Stimulated activated CD8-positive, alpha-beta memory T cell treated with anti-CD3 and anti-CD28 coated beads, Interleukin-7, amount 100 ng/mL, for 1 hour (primary cell): Measurements from ENCODE around the gene TAF1L.
"Not testable (repeated sequence)": the region's sequence is repeated elsewhere in the genome, so short reads cannot be mapped to it uniquely, and the experiment has no call there.

ENCODE experiments used
- DNase-seq, 2 donors: peaks; one replicate each; pipeline ENCODE4 v3.0.0-alpha.2; 2020; ENCODE audit warnings: low read depth in 2 of 2

Gene TAF1L

GRCh38 chr9:32635362-32635761, at the start of gene TAF1L:
Gene TAF1L (minus strand): TSS chr9:32635669. CDS start chr9:32635579, 90 bp downstream.
- no peak for DNase-seq

GRCh38 chr9:32681751-32682150, 46.3 kb upstream of the TAF1L start:
- DNase-seq: no peak

- no peak for DNase-seq
Observed at GRCh38 chr9:32677931-32678330, 42.5 kb upstream of the TAF1L start.

GRCh38 chr9:32672469-32672868, 37.0 kb upstream of the TAF1L start:
- DNase-seq: no peak

GRCh38 chr9:32671333-32671732, 35.9 kb upstream of the TAF1L start:
- no peak for DNase-seq

GRCh38 chr9:32665101-32665500, 29.6 kb upstream of the TAF1L start:
- no peak for DNase-seq

- no peak for DNase-seq
Observed at GRCh38 chr9:32663741-32664140, 28.3 kb upstream of the TAF1L start.

GRCh38 chr9:32647671-32648070, 12.2 kb upstream of the TAF1L start:
- no peak for DNase-seq

GRCh38 chr9:32644698-32645097, 9.2 kb upstream of the TAF1L start:
- DNase-seq: no peak

GRCh38 chr9:32633151-32633550, 2.3 kb downstream of the TAF1L start:
- not testable (repeated sequence) for DNase-seq

GRCh38 chr9:32631991-32632390, 3.5 kb downstream of the TAF1L start:
- no peak for DNase-seq

GRCh38 chr9:32627394-32627954, 8.0 kb downstream of the TAF1L start:
- DNase-seq: no peak

GRCh38 chr9:32625320-32625719, 10.1 kb downstream of the TAF1L start:
- no peak for DNase-seq

- no peak for DNase-seq
Observed at GRCh38 chr9:32622948-32623347, 12.5 kb downstream of the TAF1L start.

GRCh38 chr9:32618261-32618660, 17.2 kb downstream of the TAF1L start:
- DNase-seq: no peak

GRCh38 chr9:32606811-32607210, 28.7 kb downstream of the TAF1L start:
- DNase-seq: no peak

GRCh38 chr9:32603914-32604852, 31.3 kb downstream of the TAF1L start:
- DNase-seq: no peak

GRCh38 chr9:32599021-32599420, 36.4 kb downstream of the TAF1L start:
- DNase-seq: not testable (repeated sequence)

GRCh38 chr9:32596936-32597335, 38.5 kb downstream of the TAF1L start:
- DNase-seq: no peak

- DNase-seq: no peak
Observed at GRCh38 chr9:32596096-32596865, 39.2 kb downstream of the TAF1L start.

- no peak for DNase-seq
Observed at GRCh38 chr9:32590898-32591297, 44.6 kb downstream of the TAF1L start.

GRCh38 chr9:32590476-32590875, 45.0 kb downstream of the TAF1L start:
- no peak for DNase-seq
